ENCODE data around the gene NDUFA7.
"Not testable (repeated sequence)": the region's sequence is repeated elsewhere in the genome, so short reads cannot be mapped to it uniquely, and the experiment has no call there.

NDUFA7 gene

DNA sequence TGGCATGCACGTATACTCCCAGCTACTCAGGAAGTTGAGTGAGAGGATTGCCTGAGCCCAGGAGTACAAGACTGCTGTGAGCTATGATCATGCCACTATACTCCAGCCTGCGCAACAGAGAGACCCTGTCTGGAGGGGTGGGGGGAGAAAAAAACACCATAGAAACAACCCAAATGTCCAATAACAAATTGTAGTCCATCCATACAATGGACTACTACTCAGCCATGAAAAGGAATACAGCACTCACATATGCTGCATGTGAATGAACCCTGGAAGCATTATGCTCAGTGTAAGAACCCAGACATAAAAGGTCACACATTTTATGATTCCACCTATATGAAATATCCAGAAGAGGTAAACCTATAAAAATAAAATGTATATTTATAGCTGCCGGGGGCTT is 55.3 kb downstream of the NDUFA7 start:
- no peak for DNase-seq (ENCODE audit: low read depth)
- H3K4me3 ChIP-seq (ENCODE audit: low read depth, low read length), result no peak overlapping the region
- TF ChIP-seq, protein P1, sequence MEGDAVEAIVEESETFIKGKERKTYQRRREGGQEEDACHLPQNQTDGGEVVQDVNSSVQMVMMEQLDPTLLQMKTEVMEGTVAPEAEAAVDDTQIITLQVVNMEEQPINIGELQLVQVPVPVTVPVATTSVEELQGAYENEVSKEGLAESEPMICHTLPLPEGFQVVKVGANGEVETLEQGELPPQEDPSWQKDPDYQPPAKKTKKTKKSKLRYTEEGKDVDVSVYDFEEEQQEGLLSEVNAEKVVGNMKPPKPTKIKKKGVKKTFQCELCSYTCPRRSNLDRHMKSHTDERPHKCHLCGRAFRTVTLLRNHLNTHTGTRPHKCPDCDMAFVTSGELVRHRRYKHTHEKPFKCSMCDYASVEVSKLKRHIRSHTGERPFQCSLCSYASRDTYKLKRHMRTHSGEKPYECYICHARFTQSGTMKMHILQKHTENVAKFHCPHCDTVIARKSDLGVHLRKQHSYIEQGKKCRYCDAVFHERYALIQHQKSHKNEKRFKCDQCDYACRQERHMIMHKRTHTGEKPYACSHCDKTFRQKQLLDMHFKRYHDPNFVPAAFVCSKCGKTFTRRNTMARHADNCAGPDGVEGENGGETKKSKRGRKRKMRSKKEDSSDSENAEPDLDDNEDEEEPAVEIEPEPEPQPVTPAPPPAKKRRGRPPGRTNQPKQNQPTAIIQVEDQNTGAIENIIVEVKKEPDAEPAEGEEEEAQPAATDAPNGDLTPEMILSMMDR (IDR thresholded peaks at IDR 0.05; ENCODE audit: control insufficient read depth, extremely low read depth, insufficient read depth), result no peak

DNA sequence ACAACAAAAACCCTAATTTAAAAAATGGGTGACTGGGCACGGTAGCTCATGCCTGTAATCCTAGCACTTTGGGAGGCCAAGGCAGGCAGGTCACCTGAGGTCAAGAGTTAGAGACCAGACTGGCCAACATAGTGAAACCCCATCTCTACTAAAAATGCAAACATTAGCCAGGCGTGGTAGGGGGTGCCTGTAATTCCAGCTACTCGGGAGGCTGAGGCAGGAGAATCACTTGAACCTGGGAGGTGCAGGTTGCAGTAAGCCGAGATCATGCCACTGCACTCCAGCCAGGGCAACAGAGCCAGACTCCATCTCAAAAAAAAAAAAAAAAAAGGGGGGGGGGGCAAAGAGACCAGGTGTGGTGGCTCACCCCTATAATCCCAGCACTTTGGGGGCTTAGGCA is 56.9 kb downstream of the NDUFA7 start:
- not testable (repeated sequence) for DNase-seq (ENCODE audit: low read depth); H3K4me3 ChIP-seq (ENCODE audit: low read depth, low read length)

DNA sequence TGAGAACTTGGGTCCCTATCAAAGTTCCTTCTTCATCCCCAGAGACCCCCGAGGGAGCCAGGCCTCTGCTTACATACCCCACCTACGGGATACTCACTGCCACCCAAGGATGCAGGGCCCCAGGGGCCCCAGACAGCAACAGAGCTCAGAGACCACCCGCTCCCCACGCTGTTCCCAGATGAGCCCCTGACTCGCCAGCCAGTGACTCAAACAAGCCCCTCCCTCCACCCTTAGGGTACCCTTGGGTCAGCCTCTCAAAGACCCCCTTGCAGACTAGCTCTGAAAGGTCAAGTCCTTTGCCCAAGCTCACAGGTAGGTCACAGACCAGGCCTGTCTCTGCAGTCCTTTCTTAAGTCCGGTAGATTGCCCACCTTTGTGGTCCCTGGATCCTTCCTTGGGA is 58.7 kb downstream of the NDUFA7 start:
- no peak for DNase-seq (ENCODE audit: low read depth)
- no peak overlapping the region for H3K4me3 ChIP-seq (ENCODE audit: low read depth, low read length)
- TF ChIP-seq, protein P1 (IDR thresholded peaks at IDR 0.05; ENCODE audit: control insufficient read depth, extremely low read depth, insufficient read depth), result no peak

DNA sequence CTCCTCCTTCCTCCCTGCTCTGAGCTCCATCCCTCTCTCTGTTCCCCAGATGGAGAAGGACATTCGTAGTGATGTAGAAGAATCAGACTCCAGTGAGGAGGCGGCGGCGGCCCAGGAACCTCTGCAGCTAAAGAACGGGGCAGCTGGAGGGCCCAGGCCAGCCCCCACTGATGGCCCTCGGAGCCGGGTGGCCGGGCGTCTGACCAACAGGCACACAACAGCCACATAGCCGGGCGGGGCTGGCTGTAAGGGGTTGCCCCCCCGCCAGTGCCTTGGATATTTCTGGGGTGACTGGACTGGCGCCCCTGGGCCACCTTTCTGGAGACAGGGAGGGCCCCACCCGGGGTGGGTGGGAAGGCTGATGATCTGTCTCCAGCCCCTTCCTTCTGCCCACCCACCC is 59.3 kb downstream of the NDUFA7 start:
- H3K4me3 ChIP-seq (ENCODE audit: low read depth, low read length), result no peak overlapping the region
- TF ChIP-seq, protein P1 (IDR thresholded peaks at IDR 0.05; ENCODE audit: control insufficient read depth, extremely low read depth, insufficient read depth), result no peak
- no peak for DNase-seq (ENCODE audit: low read depth)

DNA sequence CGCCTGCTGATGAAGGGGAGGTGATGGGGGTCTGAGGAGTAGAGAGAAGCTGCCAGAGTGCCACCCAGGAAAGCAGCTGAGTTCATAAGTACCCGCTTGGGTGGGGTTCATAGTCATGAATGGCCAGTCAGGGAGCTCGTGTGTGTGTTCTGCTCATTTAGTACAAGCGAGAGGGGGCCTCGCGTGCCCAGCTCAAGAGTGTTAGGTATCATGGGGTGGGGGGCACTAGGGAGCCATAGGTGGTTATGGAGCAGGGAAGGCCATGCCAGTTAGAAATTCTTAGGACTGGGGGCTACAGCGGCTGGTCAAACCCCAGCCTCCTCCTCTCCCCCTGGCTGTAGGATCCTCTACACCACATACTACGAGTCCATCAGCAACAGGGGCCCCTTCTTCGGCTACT is 59.8 kb downstream of the NDUFA7 start:
- no peak overlapping the region for H3K4me3 ChIP-seq (ENCODE audit: low read depth, low read length)
- DNase-seq (ENCODE audit: low read depth), result no peak
- TF ChIP-seq, protein P1 (IDR thresholded peaks at IDR 0.05; ENCODE audit: control insufficient read depth, extremely low read depth, insufficient read depth), result no peak

All from LNCaP clone FGC (cell line).